SK-N-SH treated with all-trans-retinoic acid at 6 μM for 48 hours (cell line): ENCODE results near the gene CLEC16A.

Source experiments
- ATAC-seq: fragments of 200-7000 bp; cut with Tn5 transposase; 3 replicates; pipeline ENCODE4 v1.9.1; 2020; ENCODE audit warnings: mild to moderate bottlenecking, moderate library complexity
- ARNTL ChIP-seq: fragments of 450-650 bp; formaldehyde crosslinking; IDR thresholded peaks from 2 replicates; pipeline ENCODE4 v1.5.0; 2020; ENCODE audit warnings: low read depth, mild to moderate bottlenecking, moderate library complexity, borderline replicate concordance
- BACH2 ChIP-seq: fragments of 250-450 bp; sonication (Bioruptor Pico); IDR thresholded peaks from 2 replicates; pipeline ENCODE4 v1.9.0; 2021; ENCODE audit warnings: mild to moderate bottlenecking, borderline replicate concordance
- ESRRG ChIP-seq: fragments of 250-450 bp; sonication (Bioruptor Pico); IDR thresholded peaks from 2 replicates; pipeline ENCODE4 v1.6.1; 2021; ENCODE audit warnings: mild to moderate bottlenecking
- GLIS3 ChIP-seq: fragments of 250-450 bp; sonication (Bioruptor Pico); IDR thresholded peaks from 2 replicates; pipeline ENCODE4 v1.5.0; 2020; ENCODE audit warnings: mild to moderate bottlenecking, moderate library complexity
- OSR1 ChIP-seq: fragments of 250-450 bp; sonication (Bioruptor Pico); IDR thresholded peaks from 2 replicates; pipeline ENCODE4 v1.8.0; 2022; ENCODE audit warnings: moderate library complexity, mild to moderate bottlenecking, inconsistent platforms
- PPARA ChIP-seq: fragments of 250-450 bp; sonication (Bioruptor Pico); IDR thresholded peaks from 2 replicates; pipeline ENCODE4 v1.5.0; 2020; ENCODE audit warnings: mild to moderate bottlenecking, borderline replicate concordance
- RARB ChIP-seq: fragments of 250-450 bp; sonication (Bioruptor Pico); IDR thresholded peaks from 2 replicates; pipeline ENCODE4 v1.8.0; 2021; ENCODE audit warnings: mild to moderate bottlenecking, moderate library complexity
- SNAI2 ChIP-seq: fragments of 250-450 bp; sonication (Bioruptor Pico); IDR thresholded peaks from 2 replicates; pipeline ENCODE4 v1.5.0; 2020; ENCODE audit warnings: mild to moderate bottlenecking, moderate library complexity
- TCF4 ChIP-seq: fragments of 250-450 bp; sonication (Bioruptor Pico); IDR thresholded peaks from 2 replicates; pipeline ENCODE4 v1.8.0; 2021; ENCODE audit warnings: mild to moderate bottlenecking, moderate library complexity, borderline replicate concordance
- TOX ChIP-seq: fragments of 250-450 bp; sonication (Bioruptor Pico); IDR thresholded peaks from 2 replicates; pipeline ENCODE4 v1.8.0; 2021; ENCODE audit warnings: mild to moderate bottlenecking, moderate library complexity, borderline replicate concordance
- ZC3H10 ChIP-seq: fragments of 250-450 bp; sonication (Bioruptor Pico); IDR thresholded peaks from 2 replicates; pipeline ENCODE4 v1.5.1; 2021; ENCODE audit warnings: mild to moderate bottlenecking, moderate library complexity
- ZFP3 ChIP-seq: fragments of 250-450 bp; sonication (Bioruptor Pico); IDR thresholded peaks from 2 replicates; pipeline ENCODE4 v1.5.0; 2020; ENCODE audit warnings: mild to moderate bottlenecking, moderate library complexity
- ZFP30 ChIP-seq: fragments of 450-650 bp; formaldehyde crosslinking; IDR thresholded peaks from 2 replicates; pipeline ENCODE4 v1.5.0; 2022; ENCODE audit warnings: mild to moderate bottlenecking, moderate library complexity
- ZNF565 ChIP-seq: fragments of 450-650 bp; formaldehyde crosslinking; conservative IDR thresholded peaks from 2 replicates; pipeline ENCODE4 v1.5.0; 2020; ENCODE audit warnings: low read depth, mild to moderate bottlenecking, moderate library complexity
- ZNF70 ChIP-seq: fragments of 450-650 bp; formaldehyde crosslinking; IDR thresholded peaks from 2 replicates; pipeline ENCODE4 v1.5.0; 2020; ENCODE audit warnings: mild to moderate bottlenecking, moderate library complexity
- ZNF8 ChIP-seq: fragments of 450-650 bp; formaldehyde crosslinking; IDR thresholded peaks from 2 replicates; pipeline ENCODE4 v1.5.0; 2020; ENCODE audit warnings: mild to moderate bottlenecking, moderate library complexity
- TF ChIP-seq, protein P1 (sequence below): fragments of 250-450 bp; sonication (Bioruptor Pico); IDR thresholded peaks from 2 replicates; pipeline ENCODE4 v1.5.1; 2021; ENCODE audit warnings: mild to moderate bottlenecking, moderate library complexity
- TF ChIP-seq, protein P2 (sequence below): fragments of 250-450 bp; sonication (Bioruptor Pico); IDR thresholded peaks from 2 replicates; pipeline ENCODE4 v1.8.0; 2020; ENCODE audit warnings: mild to moderate bottlenecking, moderate library complexity, borderline replicate concordance
- TF ChIP-seq, protein P3 (sequence below): fragments of 250-450 bp; sonication (Bioruptor Pico); IDR thresholded peaks from 2 replicates; pipeline ENCODE4 v1.5.1; 2020; ENCODE audit warnings: low read depth, mild to moderate bottlenecking, moderate library complexity
- TF ChIP-seq, protein P4 (sequence below): fragments of 250-450 bp; sonication (Bioruptor Pico); IDR thresholded peaks from 2 replicates; pipeline ENCODE4 v1.5.0; 2020; ENCODE audit warnings: mild to moderate bottlenecking, moderate library complexity

The CLEC16A gene

DNA sequence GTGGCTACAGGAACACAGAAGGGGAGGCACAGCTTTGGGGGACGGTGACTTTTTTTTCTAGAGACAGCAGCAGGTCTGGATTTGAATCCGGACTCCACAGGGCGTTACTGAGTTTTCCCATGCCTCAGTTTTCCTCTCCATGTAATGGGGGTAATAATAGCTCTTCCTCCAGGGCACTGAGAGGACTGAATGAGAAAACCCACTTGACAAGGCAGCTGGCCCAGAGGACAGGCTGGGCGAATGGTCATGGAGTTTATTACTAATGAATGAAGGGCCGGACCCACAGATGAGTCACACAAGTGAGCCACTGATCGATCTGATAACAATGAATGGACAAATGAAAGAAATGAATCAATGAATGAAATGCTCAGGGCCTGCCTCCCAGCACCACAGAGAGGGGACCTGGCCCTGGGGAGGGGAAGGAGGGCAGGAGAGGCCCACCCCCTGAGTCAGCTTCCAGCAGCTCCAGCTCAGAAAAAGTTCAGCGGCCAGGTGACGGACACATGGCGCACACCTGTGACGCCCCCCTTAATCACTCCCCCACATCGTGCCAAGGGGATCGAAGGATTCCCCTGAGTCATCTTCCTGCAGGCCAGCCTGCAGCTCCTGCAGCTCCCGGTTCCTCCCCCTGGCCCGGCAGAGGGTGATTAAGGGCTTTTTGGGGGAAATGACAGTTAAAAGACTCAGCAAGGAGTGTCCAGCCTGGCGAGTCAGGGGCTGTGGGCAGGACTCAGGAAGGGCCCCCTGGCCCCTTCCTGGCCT is 257.3 kb downstream of the CLEC16A start:
- TF ChIP-seq, protein P1, sequence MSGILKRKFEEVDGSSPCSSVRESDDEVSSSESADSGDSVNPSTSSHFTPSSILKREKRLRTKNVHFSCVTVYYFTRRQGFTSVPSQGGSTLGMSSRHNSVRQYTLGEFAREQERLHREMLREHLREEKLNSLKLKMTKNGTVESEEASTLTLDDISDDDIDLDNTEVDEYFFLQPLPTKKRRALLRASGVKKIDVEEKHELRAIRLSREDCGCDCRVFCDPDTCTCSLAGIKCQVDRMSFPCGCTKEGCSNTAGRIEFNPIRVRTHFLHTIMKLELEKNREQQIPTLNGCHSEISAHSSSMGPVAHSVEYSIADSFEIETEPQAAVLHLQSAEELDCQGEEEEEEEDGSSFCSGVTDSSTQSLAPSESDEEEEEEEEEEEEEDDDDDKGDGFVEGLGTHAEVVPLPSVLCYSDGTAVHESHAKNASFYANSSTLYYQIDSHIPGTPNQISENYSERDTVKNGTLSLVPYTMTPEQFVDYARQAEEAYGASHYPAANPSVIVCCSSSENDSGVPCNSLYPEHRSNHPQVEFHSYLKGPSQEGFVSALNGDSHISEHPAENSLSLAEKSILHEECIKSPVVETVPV (CRISPR knock-in tag): no peak
- TF ChIP-seq ZFP30 (CRISPR knock-in tag) (no peak), TCF4 (peak; percentile 35; the same call in 1 of the 2 replicates)
- TF ChIP-seq, protein P2, sequence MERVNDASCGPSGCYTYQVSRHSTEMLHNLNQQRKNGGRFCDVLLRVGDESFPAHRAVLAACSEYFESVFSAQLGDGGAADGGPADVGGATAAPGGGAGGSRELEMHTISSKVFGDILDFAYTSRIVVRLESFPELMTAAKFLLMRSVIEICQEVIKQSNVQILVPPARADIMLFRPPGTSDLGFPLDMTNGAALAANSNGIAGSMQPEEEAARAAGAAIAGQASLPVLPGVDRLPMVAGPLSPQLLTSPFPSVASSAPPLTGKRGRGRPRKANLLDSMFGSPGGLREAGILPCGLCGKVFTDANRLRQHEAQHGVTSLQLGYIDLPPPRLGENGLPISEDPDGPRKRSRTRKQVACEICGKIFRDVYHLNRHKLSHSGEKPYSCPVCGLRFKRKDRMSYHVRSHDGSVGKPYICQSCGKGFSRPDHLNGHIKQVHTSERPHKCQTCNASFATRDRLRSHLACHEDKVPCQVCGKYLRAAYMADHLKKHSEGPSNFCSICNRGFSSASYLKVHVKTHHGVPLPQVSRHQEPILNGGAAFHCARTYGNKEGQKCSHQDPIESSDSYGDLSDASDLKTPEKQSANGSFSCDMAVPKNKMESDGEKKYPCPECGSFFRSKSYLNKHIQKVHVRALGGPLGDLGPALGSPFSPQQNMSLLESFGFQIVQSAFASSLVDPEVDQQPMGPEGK: peak; percentile 30; the same call in 1 of the 2 replicates
- TF ChIP-seq, all 23 proteins: peak for 2
- peak; percentile 72 for ATAC-seq

DNA sequence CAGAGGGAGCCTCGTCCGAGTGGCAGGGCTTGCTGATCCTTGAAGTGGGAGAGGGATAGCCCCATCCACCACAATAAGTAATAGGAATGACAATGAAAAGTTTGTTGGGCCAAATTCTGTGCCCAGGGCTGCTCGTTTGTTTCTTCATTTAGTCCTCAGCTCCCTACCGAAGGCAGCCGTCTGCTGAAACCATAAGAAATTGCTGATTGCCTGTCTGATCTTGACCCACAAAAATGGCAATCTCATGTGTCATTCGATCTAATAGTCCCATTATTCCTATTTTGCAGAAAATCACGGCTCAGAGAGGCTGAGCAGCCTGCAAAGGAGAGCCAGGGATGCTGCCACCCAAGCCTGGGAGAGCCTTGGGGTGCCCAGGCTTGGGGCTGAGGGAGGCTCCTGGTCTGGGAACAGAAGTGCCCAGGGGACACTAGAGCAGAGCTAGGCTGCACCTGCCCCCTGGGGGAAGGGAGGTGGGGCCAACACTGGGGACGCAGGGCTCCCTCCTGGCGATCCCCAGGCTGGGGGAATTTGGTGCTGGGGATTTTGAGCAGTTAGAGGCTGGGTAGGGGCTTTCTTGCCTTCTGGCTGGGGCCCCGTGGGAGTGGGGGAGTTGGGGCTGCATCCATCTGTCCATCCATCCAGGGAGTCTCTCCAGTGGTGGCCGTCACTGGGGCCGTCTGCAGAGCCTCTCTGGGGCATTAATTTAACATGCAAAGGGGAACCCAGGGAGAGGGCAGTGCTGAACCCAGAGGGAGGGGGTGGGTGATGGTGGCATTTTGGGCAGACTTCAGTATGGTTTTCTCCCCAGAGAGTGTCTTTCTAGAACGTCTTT is 258.1 kb downstream of the CLEC16A start:
- TF ChIP-seq PPARA (no peak), RARB (CRISPR knock-in tag) (no peak), ZNF70 (CRISPR knock-in tag) (no peak), ESRRG (CRISPR knock-in tag) (no peak), ARNTL (no peak), OSR1 (no peak), ZFP30 (CRISPR knock-in tag) (no peak), ZNF8 (CRISPR knock-in tag) (no peak), GLIS3 (CRISPR knock-in tag) (no peak), ZNF565 (CRISPR knock-in tag) (no peak), SNAI2 (CRISPR knock-in tag) (no peak), BACH2 (CRISPR knock-in tag) (no peak), ZFP3 (CRISPR knock-in tag) (no peak), ZC3H10 (CRISPR knock-in tag) (no peak)
- TF ChIP-seq, protein P3, sequence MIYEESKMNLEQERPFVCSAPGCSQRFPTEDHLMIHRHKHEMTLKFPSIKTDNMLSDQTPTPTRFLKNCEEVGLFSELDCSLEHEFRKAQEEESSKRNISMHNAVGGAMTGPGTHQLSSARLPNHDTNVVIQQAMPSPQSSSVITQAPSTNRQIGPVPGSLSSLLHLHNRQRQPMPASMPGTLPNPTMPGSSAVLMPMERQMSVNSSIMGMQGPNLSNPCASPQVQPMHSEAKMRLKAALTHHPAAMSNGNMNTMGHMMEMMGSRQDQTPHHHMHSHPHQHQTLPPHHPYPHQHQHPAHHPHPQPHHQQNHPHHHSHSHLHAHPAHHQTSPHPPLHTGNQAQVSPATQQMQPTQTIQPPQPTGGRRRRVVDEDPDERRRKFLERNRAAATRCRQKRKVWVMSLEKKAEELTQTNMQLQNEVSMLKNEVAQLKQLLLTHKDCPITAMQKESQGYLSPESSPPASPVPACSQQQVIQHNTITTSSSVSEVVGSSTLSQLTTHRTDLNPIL (CRISPR knock-in tag): no peak
- TF ChIP-seq, protein P2: no peak
- TF ChIP-seq, protein P1 (CRISPR knock-in tag): no peak
- peak; percentile 58 for ATAC-seq

DNA sequence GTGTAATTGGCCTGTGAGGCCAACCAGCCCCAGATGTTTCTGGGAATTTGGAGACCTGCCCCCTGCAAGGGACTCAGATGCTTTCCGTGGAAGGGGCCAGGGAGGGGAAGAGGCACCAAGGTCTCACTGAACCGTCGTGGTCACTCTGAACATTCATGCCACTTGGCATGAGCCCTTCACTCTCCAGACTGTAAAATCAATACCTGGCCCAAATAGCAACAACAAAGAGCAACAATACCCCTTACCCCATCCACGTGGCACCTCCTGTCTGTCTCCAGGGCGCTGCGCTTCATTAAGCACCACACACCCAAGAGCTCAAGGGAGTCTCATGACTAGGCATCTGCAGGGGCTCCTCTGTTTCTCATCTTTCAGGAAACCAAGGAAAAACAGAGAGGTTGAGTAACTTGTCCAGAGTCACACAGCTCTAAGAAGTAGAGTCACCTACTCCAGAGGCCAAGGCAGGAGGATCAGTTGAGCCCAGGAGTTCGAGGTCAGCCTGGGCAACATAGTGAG is 258.8 kb downstream of the CLEC16A start:
- TF ChIP-seq, protein P4, sequence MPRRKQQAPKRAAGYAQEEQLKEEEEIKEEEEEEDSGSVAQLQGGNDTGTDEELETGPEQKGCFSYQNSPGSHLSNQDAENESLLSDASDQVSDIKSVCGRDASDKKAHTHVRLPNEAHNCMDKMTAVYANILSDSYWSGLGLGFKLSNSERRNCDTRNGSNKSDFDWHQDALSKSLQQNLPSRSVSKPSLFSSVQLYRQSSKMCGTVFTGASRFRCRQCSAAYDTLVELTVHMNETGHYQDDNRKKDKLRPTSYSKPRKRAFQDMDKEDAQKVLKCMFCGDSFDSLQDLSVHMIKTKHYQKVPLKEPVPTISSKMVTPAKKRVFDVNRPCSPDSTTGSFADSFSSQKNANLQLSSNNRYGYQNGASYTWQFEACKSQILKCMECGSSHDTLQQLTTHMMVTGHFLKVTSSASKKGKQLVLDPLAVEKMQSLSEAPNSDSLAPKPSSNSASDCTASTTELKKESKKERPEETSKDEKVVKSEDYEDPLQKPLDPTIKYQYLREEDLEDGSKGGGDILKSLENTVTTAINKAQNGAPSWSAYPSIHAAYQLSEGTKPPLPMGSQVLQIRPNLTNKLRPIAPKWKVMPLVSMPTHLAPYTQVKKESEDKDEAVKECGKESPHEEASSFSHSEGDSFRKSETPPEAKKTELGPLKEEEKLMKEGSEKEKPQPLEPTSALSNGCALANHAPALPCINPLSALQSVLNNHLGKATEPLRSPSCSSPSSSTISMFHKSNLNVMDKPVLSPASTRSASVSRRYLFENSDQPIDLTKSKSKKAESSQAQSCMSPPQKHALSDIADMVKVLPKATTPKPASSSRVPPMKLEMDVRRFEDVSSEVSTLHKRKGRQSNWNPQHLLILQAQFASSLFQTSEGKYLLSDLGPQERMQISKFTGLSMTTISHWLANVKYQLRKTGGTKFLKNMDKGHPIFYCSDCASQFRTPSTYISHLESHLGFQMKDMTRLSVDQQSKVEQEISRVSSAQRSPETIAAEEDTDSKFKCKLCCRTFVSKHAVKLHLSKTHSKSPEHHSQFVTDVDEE (CRISPR knock-in tag): no peak
- TF ChIP-seq BACH2 (CRISPR knock-in tag) (no peak), ARNTL (no peak), PPARA (no peak), OSR1 (no peak), SNAI2 (CRISPR knock-in tag) (no peak), TOX (CRISPR knock-in tag) (no peak), ZNF8 (CRISPR knock-in tag) (no peak), ZFP30 (CRISPR knock-in tag) (no peak), ESRRG (CRISPR knock-in tag) (no peak), ZFP3 (CRISPR knock-in tag) (no peak)
- TF ChIP-seq, protein P3 (CRISPR knock-in tag): no peak
- TF ChIP-seq, all 23 proteins: peak for 0
- ATAC-seq: no peak
